UCSD-AML1 (cell line): ENCODE results near the gene ZBTB7C.

ENCODE experiments used
- DNase-seq: peaks from one replicate; lab custom pipeline; 2025; ENCODE audit not compliant: unreplicated experiment; lab: John Stamatoyannopoulos, UW

The ZBTB7C gene

DNA sequence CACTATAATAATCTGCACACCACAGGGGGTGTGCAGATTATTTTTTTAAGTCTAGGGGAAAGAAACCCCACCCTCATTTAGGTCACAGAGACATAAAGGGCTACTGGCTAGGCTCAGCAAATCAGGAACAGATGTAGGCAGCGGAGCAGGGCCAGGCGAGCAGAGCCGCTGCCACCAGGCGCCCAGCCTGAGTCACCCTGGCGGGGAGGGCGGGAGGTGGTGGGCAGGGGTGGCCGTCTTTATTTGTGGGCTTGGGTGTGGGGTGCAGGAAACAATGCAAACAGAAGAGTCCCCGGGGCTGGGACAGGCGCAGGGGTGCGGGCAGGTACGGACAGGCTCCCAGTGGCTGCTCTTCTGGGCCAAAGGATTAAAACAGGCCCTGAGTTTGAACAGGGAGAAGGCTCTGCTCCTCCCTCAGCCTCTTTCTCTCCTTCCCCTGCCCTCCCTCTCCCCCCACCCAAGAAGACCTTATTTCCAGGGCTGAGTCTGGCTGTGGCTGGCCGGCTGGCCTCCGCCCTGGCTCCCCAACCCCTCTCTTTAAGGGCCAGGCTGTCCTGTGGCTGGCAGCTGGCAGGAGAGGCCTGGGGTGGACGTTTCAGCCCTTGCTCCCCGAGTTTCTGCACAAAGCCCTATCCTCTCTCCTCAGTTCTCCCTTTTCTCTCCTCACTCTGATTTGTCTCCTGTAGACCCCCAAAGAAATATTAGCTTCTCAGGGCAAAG lies 335.8 kb downstream of the ZBTB7C start:
- DNase-seq: no peak

DNA sequence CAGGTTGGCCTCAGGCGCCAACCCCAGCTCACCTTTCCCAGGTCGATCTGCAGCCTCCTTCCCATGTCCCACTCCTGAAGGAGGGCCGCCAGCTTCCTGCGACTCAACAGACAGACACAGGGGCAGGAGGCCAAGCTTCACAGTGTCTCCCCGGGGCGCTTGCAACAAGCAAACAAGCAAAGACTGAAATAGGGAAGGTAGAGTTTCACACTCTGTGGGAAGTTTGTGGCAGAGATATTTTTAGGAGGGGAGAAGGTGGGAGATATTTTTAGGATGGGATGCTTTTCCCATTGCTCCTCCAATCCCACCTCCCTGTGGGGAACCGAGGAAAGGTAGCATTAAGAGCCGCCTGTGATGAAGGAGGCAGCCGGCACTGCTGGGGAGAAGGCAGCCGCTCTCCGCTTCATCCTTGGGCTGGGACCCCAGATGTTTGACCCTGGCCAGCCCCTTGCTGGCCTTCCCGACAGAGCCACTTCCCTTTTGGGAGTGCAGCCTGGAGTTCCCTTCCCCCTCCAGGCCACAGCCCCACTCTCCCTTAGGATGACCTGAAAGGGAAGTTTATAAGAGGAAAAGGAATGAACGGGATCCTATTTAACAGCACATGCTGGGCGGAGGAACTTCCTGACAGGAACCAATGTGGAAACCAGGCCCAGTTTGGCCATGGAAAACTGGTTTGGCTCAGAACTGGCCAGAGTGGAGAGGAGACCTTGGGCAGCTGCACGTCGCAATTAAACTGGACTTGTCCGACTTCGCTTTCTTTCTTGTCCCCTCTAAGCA lies 336.6 kb downstream of the ZBTB7C start:
- no peak for DNase-seq

- no peak for DNase-seq
Observed at GRCh38 chr18:48068916-48069445, 340.2 kb downstream of the ZBTB7C start.

DNA sequence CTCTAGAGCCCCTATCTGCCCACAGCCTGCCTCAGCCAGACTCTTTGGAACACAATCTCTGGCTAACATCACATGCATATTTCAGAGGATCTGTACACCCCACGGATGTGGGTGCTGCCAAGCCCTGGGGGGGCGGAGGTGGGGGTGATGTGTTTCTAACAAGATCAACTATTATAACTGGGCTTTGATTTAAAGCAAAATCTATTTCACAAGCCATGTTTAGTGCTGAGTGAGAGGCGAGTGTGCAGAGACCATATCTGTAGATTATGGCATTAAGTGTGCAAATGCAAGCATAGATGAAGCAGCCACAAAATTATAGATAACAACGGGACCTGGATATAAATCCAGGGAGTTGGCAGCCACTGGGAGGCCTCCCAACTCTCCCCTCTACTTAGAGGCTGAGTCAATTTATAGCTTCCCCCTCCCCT lies 342.9 kb downstream of the ZBTB7C start:
- DNase-seq: no peak

DNA sequence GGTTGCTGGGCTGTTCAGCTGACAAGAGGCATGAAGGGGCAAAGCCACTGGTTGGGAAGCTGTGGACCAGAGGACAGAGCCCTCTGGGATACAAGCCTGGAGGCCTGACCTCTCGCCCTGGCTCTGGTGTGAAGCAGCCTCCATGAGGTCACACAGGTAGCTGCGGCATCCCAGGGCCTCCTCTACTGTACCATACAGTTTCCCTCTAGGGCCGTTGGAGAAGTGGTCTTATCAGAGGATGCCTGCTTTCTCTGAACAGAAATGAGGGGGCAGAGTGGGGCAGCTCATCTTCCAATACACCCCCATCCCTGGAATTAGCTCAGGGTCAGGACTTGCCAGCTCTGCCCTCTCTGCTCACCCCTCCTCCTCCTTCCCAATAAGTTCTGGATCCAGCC lies 343.6 kb downstream of the ZBTB7C start:
- DNase-seq: no peak

DNA sequence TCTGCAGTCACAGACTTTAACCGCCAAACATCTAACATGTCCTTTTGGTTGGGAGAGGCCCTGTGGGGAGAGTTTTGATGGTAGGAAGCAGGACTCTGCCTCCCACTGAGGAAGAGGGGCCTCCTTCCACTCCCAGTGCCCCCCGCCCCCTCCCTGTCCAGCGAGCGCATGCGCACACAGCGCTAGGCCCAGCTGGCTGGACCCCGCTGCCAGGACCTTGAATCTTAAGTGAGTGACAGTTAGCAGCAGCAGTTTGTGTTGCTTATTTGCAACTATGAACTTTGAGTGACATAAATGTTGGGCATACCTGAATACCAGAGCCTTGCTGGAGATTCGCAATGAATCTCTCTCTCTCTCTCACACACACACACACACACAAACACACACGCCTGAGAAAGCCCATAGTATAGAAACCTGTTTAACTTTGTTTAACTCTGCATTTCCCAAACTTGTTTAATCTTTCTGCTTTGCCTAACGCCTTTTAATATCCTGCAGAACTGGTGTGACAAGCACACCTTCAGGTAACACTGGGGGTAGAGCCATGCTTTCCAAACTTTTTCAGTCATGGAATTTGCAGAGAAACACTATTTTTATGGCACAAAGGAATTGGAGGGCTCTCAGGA lies 344.1 kb downstream of the ZBTB7C start:
- no peak for DNase-seq

DNA sequence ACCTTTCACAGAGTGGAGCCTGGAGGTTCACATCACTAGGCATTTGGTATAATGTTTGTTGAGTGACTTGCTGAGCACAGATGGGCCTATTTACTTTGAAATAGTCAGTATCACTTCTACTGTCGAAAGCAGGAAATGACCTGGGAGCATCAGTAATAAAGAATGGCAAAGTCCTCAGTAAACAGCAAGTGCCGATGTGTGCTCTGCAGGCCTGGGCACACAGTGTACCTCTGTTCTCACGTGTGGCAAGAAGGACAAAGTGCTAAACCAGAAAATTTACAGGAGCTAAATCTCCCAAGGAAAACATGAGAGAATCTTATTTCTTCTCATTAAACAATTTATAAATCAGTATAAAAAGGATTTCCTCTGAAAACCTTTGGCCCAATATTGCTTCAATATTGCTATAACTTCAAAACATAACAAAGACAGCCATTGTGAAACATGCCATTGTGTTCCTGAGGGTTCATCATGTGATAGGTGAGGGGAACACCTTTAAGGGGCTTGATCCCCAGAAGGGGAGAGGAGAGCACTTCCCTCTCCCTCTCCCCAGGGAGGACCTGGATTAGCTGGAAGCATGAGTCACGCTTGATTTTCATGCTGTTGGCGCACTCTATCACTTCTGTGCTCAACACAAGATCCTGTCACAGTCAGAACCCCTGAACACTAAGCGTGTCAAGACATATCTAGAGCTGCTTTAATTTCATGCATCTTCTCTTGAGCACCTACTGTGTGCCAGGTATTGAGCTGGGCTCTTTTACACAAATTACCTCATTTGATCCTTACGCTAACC lies 347.2 kb downstream of the ZBTB7C start:
- DNase-seq: no peak

- DNase-seq: no peak
Observed at GRCh38 chr18:48060970-48061369, 348.2 kb downstream of the ZBTB7C start.

- no peak for DNase-seq
Observed at GRCh38 chr18:48060346-48060745, 348.8 kb downstream of the ZBTB7C start.

DNA sequence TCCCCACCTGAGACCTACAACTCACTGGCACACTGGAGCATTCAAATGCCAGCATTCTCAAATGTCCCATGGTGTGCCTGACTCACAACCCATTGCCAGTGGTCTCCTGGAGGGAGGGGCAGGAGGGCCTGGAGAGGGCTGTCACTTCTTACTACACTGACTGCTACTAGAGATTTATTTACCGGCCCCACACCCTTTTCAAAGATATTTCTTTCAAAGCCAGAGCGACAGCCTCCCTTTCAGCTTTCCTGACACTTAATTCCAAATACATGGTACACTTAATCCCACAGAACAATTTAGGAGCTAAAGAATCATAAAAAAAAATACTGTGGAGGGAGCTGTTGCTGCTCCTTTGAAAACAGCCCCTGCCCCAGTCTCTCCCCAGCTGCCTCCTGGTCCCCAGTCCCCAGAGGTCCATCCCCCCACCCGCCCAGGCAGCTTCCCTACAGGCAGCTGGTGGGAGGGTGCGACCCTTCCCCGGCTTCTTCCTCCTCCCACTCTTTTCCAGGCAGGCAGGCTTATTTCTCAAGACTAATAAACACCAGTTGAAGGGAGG lies 349.6 kb downstream of the ZBTB7C start:
- no peak for DNase-seq

DNA sequence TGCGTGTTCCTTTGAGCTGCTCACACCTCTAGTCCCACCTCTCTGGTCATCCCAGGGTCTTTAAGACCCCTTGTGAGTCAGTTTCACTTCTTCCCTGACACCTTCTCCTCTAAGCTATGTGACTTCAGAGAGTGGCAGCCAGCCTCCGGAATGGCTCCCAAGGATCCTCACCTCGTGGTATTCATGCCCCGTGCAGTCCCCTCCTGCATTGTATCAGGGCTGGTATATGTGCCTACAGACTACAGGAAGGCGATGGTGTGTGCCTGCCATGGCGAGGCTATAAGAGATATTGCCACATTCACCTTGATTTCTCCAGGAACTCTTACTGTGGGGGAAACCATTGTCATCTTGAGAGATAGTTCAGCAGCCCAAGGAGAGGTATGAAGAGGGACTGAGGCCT lies 350.7 kb downstream of the ZBTB7C start:
- no peak for DNase-seq

DNA sequence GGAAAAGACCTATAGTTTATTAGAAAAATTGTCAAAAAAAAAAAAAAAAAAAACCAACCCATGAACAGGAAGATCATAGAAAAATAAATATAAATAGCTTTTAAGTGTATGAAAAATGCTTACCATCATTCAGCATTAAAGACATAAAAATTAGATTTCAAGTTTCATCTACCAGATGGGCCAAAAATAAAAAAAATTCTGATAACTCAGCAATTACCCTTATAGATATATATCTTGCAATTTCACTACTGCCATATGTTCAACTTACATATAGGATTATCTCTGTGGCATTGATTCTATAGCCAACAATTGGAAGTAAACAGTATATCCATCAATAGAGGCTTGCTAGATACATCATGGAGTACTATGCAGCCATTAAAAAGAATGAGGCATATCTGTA lies 352.2 kb downstream of the ZBTB7C start:
- DNase-seq: no peak

DNA sequence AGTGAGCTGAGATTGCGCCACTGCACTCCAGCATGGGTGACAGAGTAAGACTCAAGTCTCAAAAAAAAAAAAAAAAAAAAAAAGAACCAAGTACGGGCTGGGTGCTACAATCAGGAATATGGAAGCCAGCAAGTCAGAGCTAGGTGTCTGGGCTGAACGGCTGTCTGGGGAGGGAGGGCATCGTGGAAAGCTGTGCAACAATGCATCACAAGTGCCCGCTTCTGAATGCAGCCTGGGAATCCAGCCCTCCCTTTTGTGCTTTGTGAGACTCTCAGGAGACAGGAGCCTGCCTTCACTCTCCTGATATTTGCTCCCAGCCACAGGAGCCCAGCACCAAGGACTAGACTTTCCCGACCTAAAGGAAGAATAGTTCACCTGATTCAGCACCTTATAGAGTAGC lies 353.8 kb downstream of the ZBTB7C start:
- DNase-seq: no peak

DNA sequence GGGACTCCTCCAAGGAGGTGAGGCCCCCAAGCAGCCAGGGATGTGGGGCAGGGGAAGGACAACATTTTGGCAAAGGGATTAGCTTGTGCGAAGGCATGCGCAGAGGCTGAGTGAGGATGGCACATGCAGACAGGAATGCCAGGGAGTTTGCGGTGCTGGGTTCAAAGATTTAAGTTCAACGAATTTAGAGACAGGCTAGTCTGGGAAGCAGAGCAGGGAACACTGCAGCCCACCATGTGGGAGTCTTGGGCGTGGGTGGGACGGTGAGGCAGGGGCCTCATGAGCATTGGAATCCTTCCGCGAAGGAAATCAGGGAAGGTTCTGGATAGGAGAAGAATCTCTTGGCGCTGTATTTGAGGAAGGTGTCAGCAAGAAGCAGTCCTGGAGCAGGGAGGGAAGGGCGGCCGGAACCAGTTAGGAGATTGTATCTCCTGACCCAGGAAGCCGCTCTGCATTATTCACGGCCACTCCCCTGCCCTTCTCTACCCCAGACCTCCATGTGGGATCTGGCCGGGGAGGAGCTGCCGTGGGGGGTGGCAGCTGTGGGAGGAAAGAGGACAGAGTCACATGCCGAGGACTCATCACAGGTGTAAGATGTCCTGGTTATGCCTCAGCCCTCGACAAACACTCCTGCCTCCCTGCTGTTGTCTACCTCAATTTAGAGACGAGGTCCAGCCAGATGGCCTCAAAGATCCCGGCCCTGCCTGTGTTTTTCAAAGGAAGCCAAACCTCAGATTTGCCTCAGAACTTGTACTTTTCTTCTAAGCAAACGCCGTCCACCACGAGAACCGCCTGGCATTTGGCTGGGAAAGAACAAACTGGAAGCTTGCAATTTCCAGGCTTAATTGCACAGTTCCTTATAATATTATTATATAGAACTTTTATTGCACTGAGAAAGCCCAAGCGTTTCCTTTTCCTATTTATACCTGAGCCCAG lies 355.0 kb downstream of the ZBTB7C start:
- peak; percentile 32 for DNase-seq

- no peak for DNase-seq
Observed at GRCh38 chr18:48052842-48053241, 356.3 kb downstream of the ZBTB7C start.

- no peak for DNase-seq
Observed at GRCh38 chr18:48051945-48052840, 357.0 kb downstream of the ZBTB7C start.

DNA sequence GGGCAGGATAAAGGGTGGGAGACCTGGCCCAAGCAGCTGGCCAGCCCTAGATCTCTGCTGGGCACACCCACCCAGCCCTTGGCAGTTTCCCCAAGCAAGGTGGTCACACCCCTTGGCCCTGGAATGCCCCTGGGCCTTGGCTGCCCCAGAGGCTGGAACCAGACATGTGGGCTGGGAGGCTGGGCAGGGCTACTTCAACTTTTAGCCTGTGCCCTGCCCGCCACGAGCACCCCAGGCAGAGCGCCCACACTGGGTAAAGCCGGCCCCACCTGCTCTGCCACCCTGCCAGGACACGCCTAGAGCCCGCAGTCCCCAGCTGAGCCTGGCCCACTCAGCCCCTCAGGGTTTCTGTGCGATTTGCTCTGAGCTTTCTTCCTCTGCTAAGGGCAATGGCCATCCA lies 359.0 kb downstream of the ZBTB7C start:
- no peak for DNase-seq

DNA sequence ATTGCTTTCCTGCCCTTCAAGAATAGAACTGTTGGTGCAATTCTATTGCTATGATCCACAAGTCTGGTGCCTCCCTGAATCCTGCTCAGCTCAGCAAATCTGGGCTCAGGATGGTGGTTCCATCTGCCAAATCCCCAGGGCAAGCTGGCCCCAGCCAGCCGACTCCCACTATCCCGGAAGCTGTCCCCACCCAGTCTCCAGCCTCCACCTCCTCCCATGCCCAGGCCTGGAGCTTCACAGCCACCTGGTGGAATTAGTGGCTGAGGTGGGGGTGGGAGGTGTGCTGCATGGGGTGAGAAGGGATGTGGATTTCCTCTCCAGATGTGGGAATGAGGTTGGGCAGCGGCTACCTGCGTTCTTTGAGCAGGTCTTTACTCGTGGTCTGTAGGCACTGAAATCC lies 359.4 kb downstream of the ZBTB7C start:
- DNase-seq: no peak

GRCh38 chr18:48048251-48048650 lies 360.9 kb downstream of the ZBTB7C start:
- DNase-seq: no peak
